Common myeloid progenitor, CD34-positive (primary cell): Measurements from ENCODE around the gene SOX2.

Source experiments
- CTCF ChIA-PET: fragments of 350-600 bp; sonication (Branson Sonifier 250); formaldehyde crosslinking; loops from one replicate; lab custom pipeline; 2021; ENCODE audit warnings: antibody characterized with exemption; lab: Charles Lee
- POLR2A ChIA-PET: fragments of 350-600 bp; sonication (Branson Sonifier 250); formaldehyde crosslinking; loops from one replicate; lab custom pipeline; 2021; ENCODE audit warnings: antibody characterized with exemption; lab: Charles Lee
- DNase-seq, 3 donors: peaks; one replicate each; pipeline versions ENCODE4 v3.0.0 to v3.0.0-alpha.2; 2013
- H3K27ac ChIP-seq, 2 experiments: 1 replicate in 1 of 2; 2 replicates in 1 of 2; pipeline ENCODE4 v1.7.0; 2013; ENCODE audit warnings: inconsistent platforms in 2 of 2, low read length in 2 of 2, mild to moderate bottlenecking in 2 of 2, low read depth in 1 of 2, moderate library complexity in 1 of 2; ENCODE audit not compliant: severe bottlenecking in 2 of 2, insufficient read depth in 1 of 2, poor library complexity in 1 of 2
- H3K27me3 ChIP-seq, 5 experiments: replicated peaks in 2 of 5; 1 replicate in 3 of 5; 2 replicates in 2 of 5; pipeline versions ENCODE4 v1.6.1 to v1.7.0; 2013; ENCODE audit warnings: low read length in 4 of 5, mild to moderate bottlenecking in 2 of 5, moderate library complexity in 2 of 5, inconsistent platforms in 1 of 5; ENCODE audit not compliant: insufficient read depth in 5 of 5, control insufficient read depth in 4 of 5
- H3K36me3 ChIP-seq, 4 experiments: 1 replicate in 2 of 4; 2 replicates in 2 of 4; pipeline versions ENCODE4 v1.6.1 to v1.7.0; 2013; ENCODE audit warnings: low read length in 3 of 4, control low read depth in 1 of 4, mild to moderate bottlenecking in 1 of 4; ENCODE audit not compliant: control insufficient read depth in 4 of 4, insufficient read depth in 4 of 4
- H3K4me1 ChIP-seq, 4 experiments: 1 replicate in 3 of 4; 2 replicates in 1 of 4; pipeline versions ENCODE4 v1.6.1 to v1.7.1; 2013; ENCODE audit warnings: low read length in 3 of 4, mild to moderate bottlenecking in 3 of 4, control low read depth in 1 of 4, inconsistent platforms in 1 of 4, moderate library complexity in 1 of 4; ENCODE audit not compliant: control insufficient read depth in 4 of 4, insufficient read depth in 4 of 4; ENCODE audit errors: control extremely low read depth in 1 of 4
- H3K4me3 ChIP-seq, 7 experiments: 1 replicate in 4 of 7; 2 replicates in 3 of 7; pipeline versions ENCODE4 v1.5.1 to v1.7.0; 2013; ENCODE audit warnings: mild to moderate bottlenecking in 7 of 7, low read length in 6 of 7, moderate library complexity in 6 of 7, inconsistent platforms in 2 of 7, low read depth in 2 of 7, control low read depth in 1 of 7; ENCODE audit not compliant: insufficient read depth in 4 of 7, control insufficient read depth in 1 of 7; ENCODE audit errors: extremely low read depth in 1 of 7
- H3K9me3 ChIP-seq, 5 experiments: 1 replicate in 4 of 5; 2 replicates in 1 of 5; pipeline versions ENCODE4 v1.6.1 to v1.7.1; 2013; ENCODE audit warnings: low read length in 4 of 5, mild to moderate bottlenecking in 2 of 5, inconsistent platforms in 1 of 5, low read depth in 1 of 5, moderate library complexity in 1 of 5; ENCODE audit not compliant: control insufficient read depth in 4 of 5, insufficient read depth in 2 of 5; ENCODE audit errors: control extremely low read depth in 1 of 5
- WGBS: methylation state at CpG from one replicate; pipeline ENCODE4 v1.1.5; 2013; ENCODE audit not compliant: insufficient coverage; 5-methylcytosine and 5-hydroxymethylcytosine counted together

SOX2 gene

GRCh38 chr3:181718369-181718768 is 6.6 kb downstream of the SOX2 start:
- Histone ChIP-seq H3K36me3 (no peaks in the 10 kb centered on the region), H3K4me1 (peaks cover 0 to 5% (median 0%) of the 10 kb centered on the region in 4 experiments), H3K9me3 (peaks cover 0 to 11% (median 1%) of the 10 kb centered on the region in 5 experiments), H3K27me3 (peaks cover 42 to 100% (median 84%) of the 10 kb centered on the region in 5 experiments), H3K27ac (no peak overlapping the region), H3K4me3 (no peak overlapping the region)
- POLR2A ChIA-PET, result no interaction called here
- CTCF ChIA-PET, result interaction anchor here (0.8 to 4.2 kb wide), 4 partner anchors 9 to 967 kb away, joined by 3 to 32 read pairs (median 16); no protein-coding TSS in a partner anchor
- peak in 1 of 3 donors; percentile 1 for DNase-seq
- WGBS, result no CpG with 5 or more reads among the region's 3 CpGs

DNA sequence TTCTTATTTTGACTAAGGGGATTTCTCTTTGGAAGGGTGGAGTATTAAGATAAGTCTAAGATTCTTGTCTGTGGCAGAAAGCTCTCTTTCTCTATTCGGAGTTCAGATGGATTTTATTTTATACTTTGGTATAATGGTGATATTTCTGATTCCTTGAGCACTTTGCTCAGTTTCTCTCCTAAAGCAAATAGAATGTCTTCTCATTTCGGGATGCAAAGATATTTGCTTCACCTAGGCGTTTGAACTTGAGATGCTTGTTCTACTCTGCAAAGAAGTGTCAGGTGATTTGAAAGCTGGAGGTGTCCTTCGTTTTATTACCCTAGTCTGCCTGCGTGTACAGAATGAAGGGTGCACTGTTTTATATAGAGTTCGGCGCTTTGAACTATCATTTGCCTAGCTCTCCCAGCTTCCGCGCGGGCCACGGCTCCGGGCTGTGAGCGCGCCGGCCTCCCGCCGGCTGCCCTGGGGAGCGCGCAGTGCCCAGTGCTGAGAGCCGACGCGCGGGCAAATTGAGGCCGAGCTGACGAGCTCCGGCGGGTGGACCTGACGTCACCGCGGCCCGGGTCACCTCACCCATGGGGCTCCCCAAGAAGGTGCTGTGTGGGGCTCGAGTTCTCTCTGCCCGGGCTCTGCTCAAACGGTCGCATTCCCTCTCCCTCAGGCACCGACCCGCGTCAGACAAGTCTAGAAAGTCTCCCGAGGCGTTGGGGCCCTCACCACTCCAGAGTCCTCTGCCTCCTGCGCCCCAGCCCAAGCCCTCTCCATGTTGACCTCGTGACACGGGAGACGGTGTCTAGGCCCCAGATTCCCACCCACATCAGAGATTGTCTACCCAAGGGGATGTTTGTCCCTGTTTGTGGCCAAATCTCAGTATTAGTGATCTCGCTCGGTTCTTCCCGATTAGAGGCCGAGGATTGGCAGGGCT is 7.5 kb downstream of the SOX2 start:
- WGBS, result 7% methylated on average over 45 of the region's 48 CpGs
- Histone ChIP-seq H3K27ac (no peak overlapping the region), H3K27me3 (peaks cover 50 to 100% (median 88%) of the 10 kb centered on the region in 5 experiments), H3K4me1 (peaks cover 0 to 5% (median 0%) of the 10 kb centered on the region in 4 experiments), H3K4me3 (no peak overlapping the region), H3K36me3 (no peaks in the 10 kb centered on the region), H3K9me3 (peaks cover 0 to 11% (median 1%) of the 10 kb centered on the region in 5 experiments)
- ChIA-PET CTCF (interaction anchor here (4.1 to 4.2 kb wide), 2 partner anchors 12 to 18 kb away, joined by 27 to 32 read pairs; no protein-coding TSS in a partner anchor), POLR2A (no interaction called here)
- peak in 1 of 3 donors; percentile 17 for DNase-seq

GRCh38 chr3:181719991-181720680 is 8.4 kb downstream of the SOX2 start:
- CTCF ChIA-PET, result interaction anchor here (1.0 to 2.8 kb wide), 3 partner anchors 12 to 20 kb away, joined by 3 to 14 read pairs (median 4); no protein-coding TSS in a partner anchor
- H3K4me3 ChIP-seq, result no peak overlapping the region
- H3K36me3 ChIP-seq, result no peaks in the 10 kb centered on the region
- WGBS, result 3% methylated on average over 16 of the region's 23 CpGs
- H3K27ac ChIP-seq, result no peak overlapping the region
- DNase-seq, result peak in 1 of 3 donors; percentile 10
- H3K27me3 ChIP-seq, result peaks cover 57 to 100% (median 87%) of the 10 kb centered on the region in 5 experiments
- peaks cover 0 to 5% (median 0%) of the 10 kb centered on the region in 4 experiments for H3K4me1 ChIP-seq
- POLR2A ChIA-PET, result no interaction called here
- peaks cover 0 to 9% (median 1%) of the 10 kb centered on the region in 5 experiments for H3K9me3 ChIP-seq

DNA sequence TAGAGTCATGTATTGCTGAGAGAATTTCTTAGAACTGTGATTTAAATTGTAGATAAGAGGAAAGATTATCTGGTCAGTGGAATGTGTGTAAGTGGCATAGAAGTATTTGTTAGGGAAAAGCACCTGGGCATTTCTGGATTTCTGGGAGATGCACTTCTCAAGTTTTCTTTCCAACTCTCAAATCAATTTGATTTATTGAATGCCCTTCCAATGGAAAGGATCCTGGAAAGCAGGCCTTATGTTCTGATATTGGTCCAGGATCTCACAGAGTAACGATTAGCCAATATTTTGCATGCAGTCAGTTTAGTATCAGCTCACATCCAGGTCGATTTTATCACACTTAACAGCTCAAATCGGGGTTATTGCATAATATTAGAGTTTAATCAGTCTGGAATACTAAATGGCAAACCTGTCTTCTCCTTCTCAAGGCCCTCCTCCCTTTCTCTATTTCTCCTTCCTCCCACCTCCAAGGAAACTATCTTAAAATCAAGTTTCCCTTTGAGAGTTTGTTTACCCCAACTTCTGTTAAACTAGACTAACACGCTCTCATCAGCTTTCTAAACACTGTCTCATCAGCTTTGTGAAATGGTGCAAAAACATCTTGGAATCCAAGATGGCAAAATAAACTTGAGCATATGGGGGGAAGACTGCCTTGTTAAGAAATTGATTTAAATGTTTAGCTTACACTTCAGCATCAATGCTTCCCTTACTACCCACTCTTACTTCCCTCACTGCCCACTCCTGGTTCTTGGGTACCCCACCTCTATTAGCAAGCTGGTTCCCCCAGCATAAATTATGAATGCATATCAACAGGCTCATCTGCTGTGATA is 9.5 kb downstream of the SOX2 start:
- H3K27me3 ChIP-seq, result peaks cover 57 to 100% (median 81%) of the 10 kb centered on the region in 5 experiments
- no peaks in the 10 kb centered on the region for H3K36me3 ChIP-seq
- CTCF ChIA-PET, result interaction anchor here (1.0 to 2.8 kb wide), 3 partner anchors 13 to 21 kb away, joined by 3 to 14 read pairs (median 4); no protein-coding TSS in a partner anchor
- H3K27ac ChIP-seq, result no peak overlapping the region
- DNase-seq, result no peak
- H3K9me3 ChIP-seq, result peaks cover 0 to 5% (median 1%) of the 10 kb centered on the region in 5 experiments
- H3K4me3 ChIP-seq, result no peak overlapping the region
- POLR2A ChIA-PET, result no interaction called here
- peaks cover 0 to 7% (median 0%) of the 10 kb centered on the region in 4 experiments for H3K4me1 ChIP-seq
- no CpG with 5 or more reads among the region's 4 CpGs for WGBS

GRCh38 chr3:181722156-181722555 is 10.4 kb downstream of the SOX2 start:
- peaks cover 0 to 16% (median 7%) of the 10 kb centered on the region in 4 experiments for H3K4me1 ChIP-seq
- H3K9me3 ChIP-seq, result peaks cover 0 to 5% (median 1%) of the 10 kb centered on the region in 5 experiments
- ChIA-PET CTCF (interaction anchor here (1.2 to 2.8 kb wide), 2 partner anchors 14 to 16 kb away, joined by 4 to 14 read pairs; no protein-coding TSS in a partner anchor), POLR2A (no interaction called here)
- H3K4me3 ChIP-seq, result no peak overlapping the region
- H3K27me3 ChIP-seq, result peaks cover 56 to 100% (median 81%) of the 10 kb centered on the region in 5 experiments
- no peaks in the 10 kb centered on the region for H3K36me3 ChIP-seq
- no peak overlapping the region for H3K27ac ChIP-seq
- WGBS, result 50% methylated on average over 1 of the region's 4 CpGs
- DNase-seq, result peak in 1 of 3 donors; percentile 1

DNA sequence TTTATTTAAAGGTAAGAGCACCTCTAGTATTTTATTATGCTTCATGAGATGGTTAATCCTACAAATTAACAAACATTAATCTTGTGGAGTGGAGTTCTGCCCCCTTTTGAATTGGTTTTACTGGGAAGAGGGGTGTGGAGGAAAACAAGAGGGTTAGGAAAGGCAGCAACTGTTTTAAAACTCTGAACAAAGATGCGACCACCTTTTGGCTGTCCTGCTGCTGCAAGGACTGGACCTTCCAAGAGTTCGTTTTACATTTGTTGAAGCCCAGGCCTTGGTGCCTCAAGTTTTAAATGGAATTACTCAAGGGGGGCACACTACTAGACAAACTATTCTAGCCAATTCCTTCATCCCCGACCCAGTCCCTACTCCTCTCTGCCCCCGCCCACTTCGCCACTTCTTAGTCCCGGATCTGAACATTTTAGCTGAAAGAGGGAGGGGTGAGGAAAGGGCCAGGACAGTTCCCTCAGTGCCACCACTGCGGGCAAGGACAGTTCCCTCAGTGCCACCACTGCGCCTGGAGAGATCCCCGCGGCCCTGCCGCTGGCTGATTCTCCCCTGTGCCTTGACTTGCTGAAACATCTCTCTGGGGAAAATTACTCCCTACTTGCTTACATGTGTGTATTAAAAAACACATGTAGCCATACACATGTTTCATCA is 11.2 kb downstream of the SOX2 start:
- Histone ChIP-seq H3K9me3 (peaks cover 0 to 5% (median 1%) of the 10 kb centered on the region in 5 experiments), H3K4me3 (no peak overlapping the region), H3K36me3 (no peaks in the 10 kb centered on the region), H3K4me1 (peaks cover 2 to 18% (median 9%) of the 10 kb centered on the region in 4 experiments), H3K27ac (no peak overlapping the region), H3K27me3 (peaks cover 57 to 100% (median 80%) of the 10 kb centered on the region in 5 experiments)
- POLR2A ChIA-PET, result no interaction called here
- CTCF ChIA-PET, result interaction anchor here (1.2 to 2.8 kb wide), 2 partner anchors 14 to 17 kb away, joined by 4 to 14 read pairs; no protein-coding TSS in a partner anchor
- peak in 1 of 3 donors; percentile 0 for DNase-seq
- 8% methylated on average over 8 of the region's 11 CpGs for WGBS
